Jurkat, Clone E6-1 (cell line): ENCODE results near the gene CTNND1.

ENCODE experiments used
- DNase-seq: peaks from one replicate; pipeline ENCODE4 v3.0.0-alpha.2; 2011; ENCODE audit warnings: low read depth, low spot score
- H3K4me3 ChIP-seq: 2 replicates; pipeline ENCODE4 v1.5.1; 2011; ENCODE audit warnings: mild to moderate bottlenecking, low read length, control low read depth, moderate library complexity

The CTNND1 gene

GRCh38 chr11:57787006-57787604 lies 25.5 kb downstream of the CTNND1 start:
- no peak for DNase-seq
- no peak overlapping the region for H3K4me3 ChIP-seq

- DNase-seq: no peak
- no peak overlapping the region for H3K4me3 ChIP-seq
Observed at GRCh38 chr11:57787920-57788702, 26.5 kb downstream of the CTNND1 start.

GRCh38 chr11:57788703-57789088 lies 27.1 kb downstream of the CTNND1 start:
- H3K4me3 ChIP-seq: no peak overlapping the region
- DNase-seq: no peak

- DNase-seq: no peak
- H3K4me3 ChIP-seq: no peak overlapping the region
Observed at GRCh38 chr11:57791321-57792059, 29.9 kb downstream of the CTNND1 start.

GRCh38 chr11:57792060-57792541 lies 30.5 kb downstream of the CTNND1 start:
- DNase-seq: peak; percentile 86
- H3K4me3 ChIP-seq: no peak overlapping the region

- DNase-seq: no peak
- H3K4me3 ChIP-seq: no peak overlapping the region
Observed at GRCh38 chr11:57792870-57793269, 31.3 kb downstream of the CTNND1 start.

- no peak for DNase-seq
- no peak overlapping the region for H3K4me3 ChIP-seq
Observed at GRCh38 chr11:57793351-57794115, 31.9 kb downstream of the CTNND1 start.

GRCh38 chr11:57798905-57799559 lies 37.4 kb downstream of the CTNND1 start:
- no peak for DNase-seq
- no peak overlapping the region for H3K4me3 ChIP-seq

GRCh38 chr11:57800444-57801182 lies 39.0 kb downstream of the CTNND1 start:
- no peak overlapping the region for H3K4me3 ChIP-seq
- peak; percentile 70 for DNase-seq

- peak; percentile 48 for DNase-seq
- no peak overlapping the region for H3K4me3 ChIP-seq
Observed at GRCh38 chr11:57801183-57801485, 39.5 kb downstream of the CTNND1 start.

- H3K4me3 ChIP-seq: no peak overlapping the region
- DNase-seq: no peak
Observed at GRCh38 chr11:57802411-57802810, 40.8 kb downstream of the CTNND1 start.

GRCh38 chr11:57804466-57804865 lies 42.9 kb downstream of the CTNND1 start:
- no peak for DNase-seq

GRCh38 chr11:57805780-57806179 lies 44.2 kb downstream of the CTNND1 start:
- H3K4me3 ChIP-seq: no peak overlapping the region
- no peak for DNase-seq

More at GRCh38 chr11:57804466-57804865, 42.9 kb downstream of the CTNND1 start:
- no peak overlapping the region for H3K4me3 ChIP-seq

GRCh38 chr11:57812634-57813033 lies 51.0 kb downstream of the CTNND1 start:
- H3K4me3 ChIP-seq: no peak overlapping the region
- no peak for DNase-seq

GRCh38 chr11:57815476-57815875 lies 53.9 kb downstream of the CTNND1 start:
- H3K4me3 ChIP-seq: no peak overlapping the region
- no peak for DNase-seq

GRCh38 chr11:57815877-57816276 lies 54.3 kb downstream of the CTNND1 start:
- no peak for DNase-seq
- no peak overlapping the region for H3K4me3 ChIP-seq

- DNase-seq: no peak
Observed at GRCh38 chr11:57818812-57819211, 57.2 kb downstream of the CTNND1 start.

GRCh38 chr11:57819252-57819979 lies 57.8 kb downstream of the CTNND1 start:
- H3K4me3 ChIP-seq: no peak overlapping the region
- DNase-seq: no peak

More at GRCh38 chr11:57818812-57819211, 57.2 kb downstream of the CTNND1 start:
- no peak overlapping the region for H3K4me3 ChIP-seq
